Activated CD8-positive, alpha-beta T cell treated with anti-CD3 and anti-CD28 coated beads, Interleukin-2, amount 10 ng/mL, durations not matched to agents 7 days and 5 days (primary cell): ENCODE results near the gene WBP1L. TPM values are rescaled to one million over a fixed set of nuclear protein-coding genes. Genes with fewer than 3 reads are reported as not detected.

ENCODE experiments used
- ATAC-seq: fragments of 150-1000 bp; cut with Tn5 transposase; one replicate; pipeline ENCODE4 v1.10.0; 2021; ENCODE audit warnings: moderate library complexity
- CTCF ChIA-PET: fragments of 350-600 bp; sonication (Branson Sonifier 250); formaldehyde crosslinking; loops from one replicate; lab custom pipeline; 2021; ENCODE audit warnings: antibody characterized with exemption; lab: Charles Lee
- POLR2A ChIA-PET: fragments of 350-600 bp; sonication (Branson Sonifier 250); formaldehyde crosslinking; loops from one replicate; lab custom pipeline; 2021; ENCODE audit warnings: antibody characterized with exemption; lab: Charles Lee
- DNase-seq: peaks from one replicate; pipeline ENCODE4 v3.0.0-alpha.2; 2020
- H3K27ac Mint-ChIP-seq: one replicate; pipeline ENCODE4 v1.8.0; 2021; ENCODE audit warnings: mild to moderate bottlenecking, mixed read lengths
- H3K27me3 Mint-ChIP-seq: one replicate; pipeline ENCODE4 v1.8.0; 2021; ENCODE audit warnings: low read depth, mixed read lengths
- H3K36me3 Mint-ChIP-seq: one replicate; pipeline ENCODE4 v1.8.0; 2021; ENCODE audit warnings: low read depth, mixed read lengths
- H3K4me1 Mint-ChIP-seq: one replicate; pipeline ENCODE4 v1.8.0; 2021; ENCODE audit warnings: low read depth, mixed read lengths
- H3K4me3 Mint-ChIP-seq: one replicate; pipeline ENCODE4 v1.8.0; 2021; ENCODE audit warnings: mild to moderate bottlenecking, mixed read lengths
- H3K9me3 Mint-ChIP-seq: one replicate; pipeline ENCODE4 v1.8.0; 2022; ENCODE audit warnings: mixed read lengths; ENCODE audit not compliant: insufficient read depth
- total RNA-seq, 2 experiments: library from RNA; stranded (reverse); gene quantifications; one replicate each; pipeline ENCODE4 v1.2.3, GENCODE V29; 2021

WBP1L gene
- total RNA-seq, 2 experiments from 2014 or later, result 25.7 to 25.9 TPM

- Mint-ChIP-seq H3K27ac (no peak overlapping the region), H3K27me3 (no peaks in the 10 kb centered on the region), H3K4me3 (no peak overlapping the region), H3K4me1 (peaks cover 59% of the 10 kb centered on the region), H3K36me3 (peaks cover 10% of the 10 kb centered on the region), H3K9me3 (no peaks in the 10 kb centered on the region)
- POLR2A ChIA-PET, result no interaction called here
- no peak for ATAC-seq
- DNase-seq, result no peak
- CTCF ChIA-PET, result interaction anchor here (0.7 to 1.0 kb wide), 2 partner anchors 21 to 142 kb away, joined by 3 to 4 read pairs; no protein-coding TSS in a partner anchor
Measured at GRCh38 chr10:102773320-102773719, 29.6 kb downstream of the WBP1L start.

- H3K27ac Mint-ChIP-seq, result no peak overlapping the region
- ChIA-PET CTCF (interaction anchor here (1.0 to 1.1 kb wide), 2 partner anchors 21 to 22 kb away, joined by 3 to 4 read pairs; no protein-coding TSS in a partner anchor), POLR2A (interaction anchor here (1.3 kb wide), 1 partner anchor 30 kb away, joined by 5 read pairs; the partner anchor contains the start of gene WBP1L)
- H3K4me3 Mint-ChIP-seq, result no peak overlapping the region
- H3K36me3 Mint-ChIP-seq, result peaks cover 10% of the 10 kb centered on the region
- no peaks in the 10 kb centered on the region for H3K9me3 Mint-ChIP-seq
- peak; percentile 50 for DNase-seq
- H3K4me1 Mint-ChIP-seq, result peaks cover 59% of the 10 kb centered on the region
- H3K27me3 Mint-ChIP-seq, result no peaks in the 10 kb centered on the region
- peak; percentile 71 for ATAC-seq
Measured at GRCh38 chr10:102773986-102774385, 30.2 kb downstream of the WBP1L start.

GRCh38 chr10:102775201-102775934, 31.6 kb downstream of the WBP1L start:
- Mint-ChIP-seq H3K9me3 (no peaks in the 10 kb centered on the region), H3K4me3 (no peak overlapping the region), H3K27ac (no peak overlapping the region), H3K36me3 (peaks cover 16% of the 10 kb centered on the region), H3K27me3 (no peaks in the 10 kb centered on the region), H3K4me1 (peaks cover 48% of the 10 kb centered on the region)
- ATAC-seq (no peak), DNase-seq (no peak)
- POLR2A ChIA-PET, result interaction anchor here (1.3 kb wide), 1 partner anchor 31 kb away, joined by 5 read pairs; the partner anchor contains the start of gene WBP1L
- CTCF ChIA-PET, result interaction anchor here (0.8 to 1.1 kb wide), 2 partner anchors 16 to 22 kb away, joined by 3 read pairs; no protein-coding TSS in a partner anchor

- no peak overlapping the region for H3K27ac Mint-ChIP-seq
- H3K36me3 Mint-ChIP-seq, result peaks cover 21% of the 10 kb centered on the region
- no peaks in the 10 kb centered on the region for H3K9me3 Mint-ChIP-seq
- H3K27me3 Mint-ChIP-seq, result no peaks in the 10 kb centered on the region
- DNase-seq (peak; percentile 33), ATAC-seq (peak; percentile 30)
- peaks cover 48% of the 10 kb centered on the region for H3K4me1 Mint-ChIP-seq
- ChIA-PET POLR2A (no interaction called here), CTCF (interaction anchor here (0.8 to 1.5 kb wide), 2 partner anchors 12 to 15 kb away, joined by 3 to 5 read pairs; no protein-coding TSS in a partner anchor)
- H3K4me3 Mint-ChIP-seq, result no peak overlapping the region
Measured at GRCh38 chr10:102775935-102776669, 32.4 kb downstream of the WBP1L start.

GRCh38 chr10:102776779-102777456, 33.2 kb downstream of the WBP1L start:
- CTCF ChIA-PET, result interaction anchor here (0.9 to 1.5 kb wide), 3 partner anchors 12 to 467 kb away, joined by 3 to 5 read pairs (median 3); no protein-coding TSS in a partner anchor

GRCh38 chr10:102777711-102778453, 34.1 kb downstream of the WBP1L start:
- no peak for DNase-seq
- Mint-ChIP-seq H3K27me3 (no peaks in the 10 kb centered on the region), H3K36me3 (peaks cover 27% of the 10 kb centered on the region), H3K4me3 (no peak overlapping the region), H3K27ac (no peak overlapping the region), H3K4me1 (peaks cover 55% of the 10 kb centered on the region), H3K9me3 (no peaks in the 10 kb centered on the region)
- POLR2A ChIA-PET, result interaction anchor here (0.6 kb wide), 1 partner anchor 16 kb away, joined by 3 read pairs; no protein-coding TSS in a partner anchor
- CTCF ChIA-PET, result interaction anchor here (0.9 to 1.0 kb wide), 2 partner anchors 22 to 466 kb away, joined by 3 read pairs; no protein-coding TSS in a partner anchor
- no peak for ATAC-seq

More at GRCh38 chr10:102776779-102777456, 33.2 kb downstream of the WBP1L start:
- Mint-ChIP-seq H3K27me3 (no peaks in the 10 kb centered on the region), H3K4me3 (no peak overlapping the region), H3K27ac (no peak overlapping the region), H3K9me3 (no peaks in the 10 kb centered on the region), H3K36me3 (peaks cover 23% of the 10 kb centered on the region), H3K4me1 (peaks cover 51% of the 10 kb centered on the region)
- DNase-seq (no peak), ATAC-seq (peak; percentile 13)
- POLR2A ChIA-PET, result no interaction called here

GRCh38 chr10:102778781-102779180, 35.0 kb downstream of the WBP1L start:
- H3K36me3 Mint-ChIP-seq, result peaks cover 27% of the 10 kb centered on the region
- no peak for DNase-seq
- peaks cover 46% of the 10 kb centered on the region for H3K4me1 Mint-ChIP-seq
- H3K27ac Mint-ChIP-seq, result no peak overlapping the region
- no peak for ATAC-seq
- CTCF ChIA-PET, result no interaction called here
- H3K27me3 Mint-ChIP-seq, result no peaks in the 10 kb centered on the region
- no peak overlapping the region for H3K4me3 Mint-ChIP-seq
- no peaks in the 10 kb centered on the region for H3K9me3 Mint-ChIP-seq
- POLR2A ChIA-PET, result no interaction called here

- H3K36me3 Mint-ChIP-seq, result peaks cover 23% of the 10 kb centered on the region
- H3K9me3 Mint-ChIP-seq, result no peaks in the 10 kb centered on the region
- ChIA-PET POLR2A (no interaction called here), CTCF (interaction anchor here (0.6 kb wide), 1 partner anchor 269 kb away, joined by 3 read pairs; no protein-coding TSS in a partner anchor)
- no peak overlapping the region for H3K27ac Mint-ChIP-seq
- H3K4me1 Mint-ChIP-seq, result peaks cover 37% of the 10 kb centered on the region
- no peak overlapping the region for H3K4me3 Mint-ChIP-seq
- no peak for DNase-seq
- ATAC-seq, result no peak
- H3K27me3 Mint-ChIP-seq, result no peaks in the 10 kb centered on the region
Measured at GRCh38 chr10:102779680-102780526, 36.2 kb downstream of the WBP1L start.

GRCh38 chr10:102780527-102780808, 36.7 kb downstream of the WBP1L start:
- no peak overlapping the region for H3K4me3 Mint-ChIP-seq
- H3K9me3 Mint-ChIP-seq, result no peaks in the 10 kb centered on the region
- H3K36me3 Mint-ChIP-seq, result peaks cover 23% of the 10 kb centered on the region
- no peak overlapping the region for H3K27ac Mint-ChIP-seq
- H3K27me3 Mint-ChIP-seq, result no peaks in the 10 kb centered on the region
- no peak for ATAC-seq
- no peak for DNase-seq
- ChIA-PET CTCF (no interaction called here), POLR2A (no interaction called here)
- peaks cover 32% of the 10 kb centered on the region for H3K4me1 Mint-ChIP-seq

GRCh38 chr10:102781090-102781920, 37.6 kb downstream of the WBP1L start:
- H3K27ac Mint-ChIP-seq, result no peak overlapping the region
- no peaks in the 10 kb centered on the region for H3K27me3 Mint-ChIP-seq
- ChIA-PET POLR2A (no interaction called here), CTCF (no interaction called here)
- ATAC-seq, result no peak
- no peaks in the 10 kb centered on the region for H3K9me3 Mint-ChIP-seq
- no peak overlapping the region for H3K4me3 Mint-ChIP-seq
- H3K36me3 Mint-ChIP-seq, result peaks cover 23% of the 10 kb centered on the region
- peaks cover 28% of the 10 kb centered on the region for H3K4me1 Mint-ChIP-seq
- DNase-seq, result no peak
